OCI-LY7 (cell line): Measurements from ENCODE around the gene USP38. TPM values are rescaled to one million over a fixed set of nuclear protein-coding genes. Genes with fewer than 3 reads are reported as not detected.

Source experiments
- BruUV-seq: library from RNA; stranded (reverse); fragments of 400-500 nt; replicated peaks from 2 replicates; lab custom pipeline; 2021; lab: Mats Ljungman, UMichigan
- CTCF ChIA-PET: fragments of 300-600 bp; sonication (Branson Sonifier 250); formaldehyde crosslinking; loops from one replicate; lab custom pipeline; 2022; ENCODE audit warnings: antibody characterized with exemption; ENCODE audit not compliant: unreplicated experiment; lab: Charles Lee
- POLR2A ChIA-PET: fragments of 300-600 bp; sonication (Branson Sonifier 250); formaldehyde crosslinking; loops from one replicate; lab custom pipeline; 2022; ENCODE audit warnings: antibody characterized with exemption; lab: Charles Lee
- DNase-seq: peaks from one replicate; pipeline ENCODE4 v3.0.0-alpha.2; 2015; ENCODE audit warnings: low spot score
- H2AFZ ChIP-seq: fragments of 200-600 bp; sonication (generic), shearing (Covaris generic); 2 replicates; pipeline ENCODE4 v1.6.1; 2014; ENCODE audit warnings: mild to moderate bottlenecking, antibody characterized with exemption, low read length, moderate library complexity
- H3K27ac ChIP-seq: fragments of 200-600 bp; sonication (generic); 2 replicates; pipeline ENCODE4 v1.5.1; 2014; ENCODE audit warnings: mixed run types, low read depth, mild to moderate bottlenecking, moderate library complexity, low read length, inconsistent platforms; ENCODE audit not compliant: poor library complexity, severe bottlenecking
- H3K36me3 ChIP-seq: fragments of 200-600 bp; sonication (generic); 2 replicates; pipeline ENCODE4 v1.6.1; 2014; ENCODE audit warnings: mild to moderate bottlenecking, antibody characterized with exemption, low read length, moderate library complexity, mixed read lengths; ENCODE audit not compliant: insufficient read depth
- H3K4me1 ChIP-seq: fragments of 200-600 bp; sonication (generic); 2 replicates; pipeline ENCODE4 v1.5.1; 2014; ENCODE audit warnings: mild to moderate bottlenecking, low read length; ENCODE audit not compliant: insufficient read depth, poor library complexity, severe bottlenecking
- H3K4me2 ChIP-seq: fragments of 200-600 bp; sonication (generic); 2 replicates; pipeline ENCODE4 v1.6.1; 2014; ENCODE audit warnings: mild to moderate bottlenecking, low read length
- H3K4me3 ChIP-seq: fragments of 200-600 bp; sonication (generic); 2 replicates; pipeline ENCODE4 v1.5.1; 2014; ENCODE audit warnings: mild to moderate bottlenecking, low read depth, low read length; ENCODE audit not compliant: poor library complexity, severe bottlenecking
- H3K79me2 ChIP-seq: fragments of 200-600 bp; sonication (generic); 2 replicates; pipeline ENCODE4 v1.6.1; 2016; ENCODE audit warnings: low read depth, mild to moderate bottlenecking, low read length, moderate library complexity, mixed read lengths; ENCODE audit not compliant: insufficient read depth
- H3K9me2 ChIP-seq: fragments of 200-600 bp; sonication (generic); 2 replicates; pipeline ENCODE4 v1.6.1; 2016; ENCODE audit warnings: mild to moderate bottlenecking, low read length, mixed read lengths; ENCODE audit not compliant: insufficient read depth
- H3K9me3 ChIP-seq: fragments of 200-600 bp; sonication (generic); 2 replicates; pipeline ENCODE4 v1.6.1; 2014; ENCODE audit warnings: mild to moderate bottlenecking, mixed run types, low read length, mixed read lengths
- H4K20me1 ChIP-seq: fragments of 200-600 bp; sonication (generic); 2 replicates; pipeline ENCODE4 v1.6.1; 2014; ENCODE audit warnings: mild to moderate bottlenecking, antibody characterized with exemption, low read length, moderate library complexity, mixed read lengths; ENCODE audit not compliant: insufficient read depth
- CTCF ChIP-seq: fragments of 200-600 bp; sonication (generic); conservative IDR thresholded peaks from 2 replicates; pipeline ENCODE4 v1.5.1; 2014; ENCODE audit warnings: mild to moderate bottlenecking, antibody characterized with exemption, low read length, moderate library complexity, mixed read lengths
- EZH2phosphoT487 ChIP-seq: fragments of 200-600 bp; sonication (generic); IDR thresholded peaks from 2 replicates; pipeline ENCODE4 v1.6.1; 2018; ENCODE audit warnings: low read depth, borderline replicate concordance, mild to moderate bottlenecking, mixed run types, antibody characterized with exemption, low read length, moderate library complexity, mixed read lengths
- intact Hi-C: fragments of 100-400 bp; cut with micrococcal nuclease; formaldehyde crosslinking; loops from one replicate; pipeline ENCODE4 v1.10.0; 2022; ENCODE audit not compliant: unreplicated experiment
- total RNA-seq, 2 experiments: library from RNA; depleted of rRNA in 1 of 2; stranded (reverse); fragments of >200 nt in 1 of 2; shearing (Covaris generic) in 1 of 2; gene quantifications; 2 replicates each; pipeline ENCODE4 v1.2.3, GENCODE V29; 2014 to 2022

Gene USP38
- total RNA-seq, 2 experiments from 2014 or later, result 23.6 to 25.7 TPM

DNA sequence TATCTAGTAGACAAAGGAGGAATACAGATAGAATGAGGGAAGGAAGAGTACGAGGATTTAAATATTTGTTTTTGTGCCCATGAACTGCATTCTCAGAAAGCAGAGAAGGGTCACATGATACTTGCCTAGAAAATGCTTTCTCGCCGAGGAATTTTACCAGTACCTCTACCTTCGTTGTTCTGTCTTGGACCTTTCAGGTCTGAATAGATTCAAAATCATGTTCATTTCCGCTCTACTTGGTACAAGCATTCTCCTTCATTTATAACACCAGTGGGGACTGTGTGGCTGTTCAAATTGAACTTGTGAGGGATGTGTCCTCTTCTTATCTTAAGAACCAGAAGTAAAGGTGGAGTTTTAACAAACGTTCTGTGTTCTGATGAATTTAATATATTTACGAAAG, 1.9 kb downstream of the USP38 start:
- Histone ChIP-seq H2AFZ (no peak overlapping the region), H3K4me3 (peak overlapping the region; percentile 94), H3K36me3 (peaks cover 47% of the 10 kb centered on the region), H3K4me1 (peaks cover 46% of the 10 kb centered on the region), H3K9me2 (no peaks in the 10 kb centered on the region), H3K27ac (no peak overlapping the region), H4K20me1 (peaks cover 42% of the 10 kb centered on the region), H3K4me2 (peak overlapping the region; percentile 85), H3K79me2 (peaks cover 90% of the 10 kb centered on the region), H3K9me3 (no peaks in the 10 kb centered on the region)
- POLR2A ChIA-PET, result no interaction called here
- intact Hi-C loops, result loop anchor here (5.0 kb wide), 3 partner anchors 171 to 296 kb away; no protein-coding TSS in a partner anchor
- DNase-seq, result peak; percentile 47
- CTCF ChIA-PET, result no interaction called here
- TF ChIP-seq EZH2phosphoT487, result no peak
- no peak for TF ChIP-seq CTCF
- TSS peak; percentile 31 for BruUV-seq

- H4K20me1 ChIP-seq, result peaks cover 42% of the 10 kb centered on the region
- H3K36me3 ChIP-seq, result peaks cover 65% of the 10 kb centered on the region
- intact Hi-C loops, result loop anchor here (5.0 kb wide), 3 partner anchors 169 to 294 kb away; no protein-coding TSS in a partner anchor
- no TSS peak for BruUV-seq
- DNase-seq, result no peak
- POLR2A ChIA-PET, result interaction anchor here (0.5 to 2.3 kb wide), 7 partner anchors 11 to 1185 kb away, joined by 3 to 12 read pairs (median 3); no protein-coding TSS in a partner anchor
- H3K9me3 ChIP-seq, result no peaks in the 10 kb centered on the region
- H2AFZ ChIP-seq, result no peak overlapping the region
- peak overlapping the region; percentile 85 for H3K4me2 ChIP-seq
- peak overlapping the region; percentile 38 for H3K27ac ChIP-seq
- peaks cover 93% of the 10 kb centered on the region for H3K79me2 ChIP-seq
- peaks cover 34% of the 10 kb centered on the region for H3K4me1 ChIP-seq
- peak overlapping the region; percentile 94 for H3K4me3 ChIP-seq
- no peaks in the 10 kb centered on the region for H3K9me2 ChIP-seq
- CTCF ChIA-PET, result no interaction called here
- TF ChIP-seq EZH2phosphoT487 (no peak), CTCF (no peak)
These were observed 3.7 kb downstream of the USP38 start for GRCh38 chr4:143188136-143189088.
